HG03571 (cell line): ENCODE measurements around the gene OTUD7B.
"Not testable (repeated sequence)": the region's sequence is repeated elsewhere in the genome, so short reads cannot be mapped to it uniquely, and the experiment has no call there.

Source experiments
- ATAC-seq: cut with Tn5 transposase; IDR thresholded peaks from one replicate; pipeline ENCODE4 v1.9.1; 2021; ENCODE audit not compliant: unreplicated experiment

The OTUD7B gene

GRCh38 chr1:150010393-150011115, at the start of gene OTUD7B:
Gene OTUD7B, minus strand, starts transcription at chr1:150010726. Its CDS starts 33,216 bp downstream, at chr1:149977510.
- peak; percentile 80 for ATAC-seq

- ATAC-seq, result no peak
These were observed 49.7 kb upstream of the OTUD7B start for GRCh38 chr1:150060260-150060659.

- no peak for ATAC-seq
These were observed 45.9 kb upstream of the OTUD7B start for GRCh38 chr1:150056407-150056806.

- not testable (repeated sequence) for ATAC-seq
These were observed 45.0 kb upstream of the OTUD7B start for GRCh38 chr1:150055507-150055906.

GRCh38 chr1:150053926-150054325, 43.4 kb upstream of the OTUD7B start:
- no peak for ATAC-seq

- ATAC-seq, result not testable (repeated sequence)
These were observed 41.4 kb upstream of the OTUD7B start for GRCh38 chr1:150051905-150052412.

- ATAC-seq, result no peak
These were observed 40.5 kb upstream of the OTUD7B start for GRCh38 chr1:150051089-150051373.

DNA sequence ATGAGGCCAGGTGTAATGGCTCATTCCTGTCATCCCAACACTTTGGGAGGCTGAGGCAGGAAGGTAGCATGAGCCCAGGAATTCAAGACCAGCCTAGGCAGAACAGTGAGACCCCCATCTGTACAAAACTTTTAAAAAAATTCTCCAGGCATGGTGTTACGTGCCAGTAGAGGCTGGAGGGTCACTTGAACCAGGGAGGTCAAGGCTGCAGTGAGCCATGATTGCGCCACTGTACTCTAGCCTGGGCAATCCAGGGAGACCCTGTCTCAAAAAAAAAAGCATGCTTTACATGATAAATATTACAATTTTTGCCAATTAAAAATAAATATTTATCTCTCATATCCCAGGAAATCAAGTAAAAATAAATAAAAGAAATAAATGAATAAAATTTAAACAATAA, 39.4 kb upstream of the OTUD7B start:
- no peak for ATAC-seq

- no peak for ATAC-seq
These were observed 23.8 kb upstream of the OTUD7B start for GRCh38 chr1:150034336-150034735.

- ATAC-seq, result no peak
These were observed 17.8 kb upstream of the OTUD7B start for GRCh38 chr1:150028322-150028721.

- ATAC-seq, result no peak
These were observed 13.6 kb upstream of the OTUD7B start for GRCh38 chr1:150024156-150024555.

GRCh38 chr1:150022357-150022756, 11.8 kb upstream of the OTUD7B start:
- no peak for ATAC-seq

- ATAC-seq, result no peak
These were observed 10.7 kb upstream of the OTUD7B start for GRCh38 chr1:150021191-150021694.

DNA sequence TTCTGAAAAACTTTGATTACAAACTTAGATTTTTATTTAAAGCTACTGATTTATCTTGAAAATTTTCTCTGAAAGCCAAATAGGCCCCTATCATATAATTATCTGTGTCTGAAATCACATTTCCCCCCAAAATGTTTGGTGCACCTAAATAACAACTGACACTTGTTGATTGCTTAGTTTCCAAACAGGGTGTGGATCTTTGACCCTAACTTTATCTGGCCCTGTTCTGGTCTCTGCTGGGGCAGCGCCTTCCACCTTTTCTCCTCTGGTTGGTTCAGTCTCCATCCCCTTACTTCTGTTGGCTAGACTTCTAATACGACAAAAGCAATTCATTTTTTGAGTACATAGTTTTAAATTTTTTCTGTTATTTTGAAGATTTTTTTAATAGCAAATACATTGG, 10.2 kb upstream of the OTUD7B start:
- no peak for ATAC-seq

- no peak for ATAC-seq
These were observed 7.6 kb upstream of the OTUD7B start for GRCh38 chr1:150018165-150018564.

GRCh38 chr1:150017206-150017750, 6.8 kb upstream of the OTUD7B start:
- ATAC-seq, result no peak

DNA sequence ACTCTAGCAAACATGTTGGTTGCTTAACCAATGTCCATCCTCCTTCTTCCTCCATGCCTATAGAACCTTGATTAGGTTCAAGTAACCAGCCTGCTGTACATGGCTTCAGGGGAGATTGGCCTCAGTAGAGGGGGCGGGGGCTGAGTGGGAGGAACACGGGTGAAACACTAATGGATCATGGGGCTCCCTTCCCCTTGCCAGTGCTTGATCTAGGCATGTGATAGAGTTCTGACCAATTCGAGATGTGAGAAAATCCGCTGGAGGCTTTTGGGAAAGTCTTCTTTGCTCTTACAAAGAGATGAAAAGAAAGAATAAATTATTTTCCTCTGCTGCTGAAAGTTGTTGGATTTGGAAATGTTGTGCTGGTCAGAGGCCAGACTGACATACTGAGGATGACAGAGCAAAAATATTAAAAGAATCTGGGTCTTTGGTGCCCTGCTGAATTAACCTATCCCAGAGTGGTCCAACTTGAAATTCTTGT, 5.2 kb upstream of the OTUD7B start:
- no peak for ATAC-seq

DNA sequence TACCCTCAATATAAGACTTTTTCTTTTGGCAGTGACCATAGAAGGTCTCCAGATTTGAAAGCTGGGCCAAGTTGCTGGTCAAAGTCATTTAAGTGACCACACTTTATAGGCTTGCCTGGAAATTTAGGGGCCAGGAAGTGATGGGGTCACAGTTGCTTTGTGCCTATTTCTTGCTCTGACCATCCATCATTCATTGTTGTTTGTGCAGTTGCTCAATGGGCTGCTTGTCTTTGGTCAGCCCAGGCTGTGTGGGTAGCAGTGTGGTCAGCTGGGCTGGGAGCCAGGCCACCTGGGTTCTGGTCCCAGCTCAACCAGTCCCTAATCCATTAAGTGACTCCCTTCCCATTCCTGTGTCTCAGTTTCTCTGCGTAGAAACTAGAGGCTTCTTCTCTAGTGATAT, 2.1 kb upstream of the OTUD7B start:
- ATAC-seq, result no peak

DNA sequence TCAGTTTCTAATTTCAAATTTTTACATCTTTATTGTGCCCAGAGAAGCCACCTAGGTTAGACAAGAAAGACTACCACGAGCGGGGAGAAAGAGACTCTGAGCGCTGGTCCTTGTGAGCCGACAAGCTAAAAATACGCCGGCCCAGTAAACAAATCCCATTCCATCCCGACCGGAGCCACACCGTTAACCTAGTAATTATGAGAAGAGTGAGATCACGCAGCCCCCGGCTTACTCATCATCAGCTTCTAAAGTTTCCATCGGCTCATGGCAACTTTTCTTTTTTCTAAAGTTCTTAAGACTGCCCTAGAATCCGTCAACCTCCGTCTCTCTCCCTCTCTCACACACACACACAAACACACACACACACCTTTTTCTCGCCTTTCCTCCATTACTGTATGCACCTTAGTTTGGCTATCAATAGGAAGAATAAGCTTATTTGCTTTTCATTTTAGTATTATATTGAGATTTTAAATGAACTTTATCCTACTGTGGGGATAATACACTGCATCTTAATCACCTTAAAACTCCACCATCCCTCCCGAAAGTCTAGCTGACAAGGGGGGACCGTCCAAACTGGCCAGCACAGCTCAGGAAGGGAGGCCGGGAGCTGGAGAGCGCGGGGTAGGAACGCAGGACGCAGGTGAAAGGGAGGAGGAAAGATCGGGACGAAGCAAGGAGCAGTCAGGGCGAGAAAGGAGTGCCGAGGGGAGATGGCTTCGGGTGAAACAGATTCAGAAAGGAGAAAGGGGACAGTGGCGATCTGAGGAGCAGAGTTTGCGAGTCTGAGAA, 728 bp downstream of the OTUD7B start:
- peak; percentile 27 for ATAC-seq

DNA sequence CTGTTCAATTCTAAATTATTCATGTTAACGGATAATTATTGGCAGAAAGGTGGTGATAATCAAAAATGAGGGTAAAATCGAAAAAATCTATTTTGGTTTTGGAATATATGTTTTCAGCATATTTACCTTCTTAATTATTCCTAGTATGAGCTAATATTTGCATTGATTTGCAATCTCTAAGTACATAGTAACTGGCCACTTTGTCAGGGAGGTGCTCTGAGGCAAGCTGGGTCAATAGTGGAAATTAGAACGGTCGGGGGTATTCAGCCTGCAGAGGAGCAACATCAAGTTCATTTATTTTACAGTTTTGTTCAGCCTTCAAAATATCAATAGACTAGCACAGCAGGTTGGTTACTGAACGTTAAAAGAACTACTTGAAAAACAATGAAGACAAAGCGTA, 1.8 kb downstream of the OTUD7B start:
- no peak for ATAC-seq

- no peak for ATAC-seq
These were observed 3.6 kb downstream of the OTUD7B start for GRCh38 chr1:150006881-150007421.
